ENCODE measurements around the gene SYNDIG1L.
"Not testable (repeated sequence)": the region's sequence is repeated elsewhere in the genome, so short reads cannot be mapped to it uniquely, and the experiment has no call there.

Gene SYNDIG1L

GRCh38 chr14:74426202-74426582 is at the start of gene SYNDIG1L:
Gene SYNDIG1L, minus strand, starts transcription at chr14:74426210. Its CDS starts 16,466 bp downstream, at chr14:74409744.
- no peak for DNase-seq

DNA sequence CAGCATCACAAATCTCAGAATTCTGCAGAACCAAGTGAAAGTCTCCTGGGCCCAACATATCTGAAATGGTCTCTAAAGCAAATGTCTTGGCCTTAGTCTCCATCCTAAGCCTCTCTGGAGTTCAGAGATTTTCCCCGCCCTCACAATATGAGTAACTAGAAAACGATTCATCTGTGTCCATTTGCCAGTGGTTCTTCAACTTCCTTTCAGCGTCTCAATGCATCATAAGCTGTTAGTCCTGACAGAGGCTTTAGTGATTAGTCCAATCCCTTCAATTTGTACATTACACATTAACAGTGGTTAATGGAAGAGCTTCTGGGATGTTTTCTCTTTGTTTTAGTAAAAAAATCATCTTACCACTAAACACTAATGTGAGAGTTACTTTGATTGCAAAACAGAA is 49.7 kb upstream of the SYNDIG1L start:
- DNase-seq: no peak

DNA sequence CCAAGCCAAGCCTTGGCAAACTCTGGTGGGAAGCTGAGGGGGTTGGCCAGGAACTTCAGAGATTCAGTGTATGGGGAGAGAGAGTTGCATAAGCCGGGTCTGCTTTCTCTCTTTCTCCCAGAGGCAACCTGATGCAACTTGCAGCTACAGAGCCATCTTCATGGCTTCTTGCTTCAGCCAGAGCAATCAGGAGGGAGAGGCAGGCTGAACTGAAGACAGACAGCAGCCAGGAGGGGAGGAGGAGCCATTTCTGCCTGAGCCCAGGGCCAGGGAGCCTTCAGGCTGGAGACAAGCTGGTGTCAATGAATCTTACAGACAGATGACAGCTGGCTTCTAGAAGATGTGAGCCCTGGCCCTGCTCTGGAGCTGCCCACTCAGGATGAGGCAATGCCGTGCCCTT is 48.4 kb upstream of the SYNDIG1L start:
- DNase-seq: no peak

DNA sequence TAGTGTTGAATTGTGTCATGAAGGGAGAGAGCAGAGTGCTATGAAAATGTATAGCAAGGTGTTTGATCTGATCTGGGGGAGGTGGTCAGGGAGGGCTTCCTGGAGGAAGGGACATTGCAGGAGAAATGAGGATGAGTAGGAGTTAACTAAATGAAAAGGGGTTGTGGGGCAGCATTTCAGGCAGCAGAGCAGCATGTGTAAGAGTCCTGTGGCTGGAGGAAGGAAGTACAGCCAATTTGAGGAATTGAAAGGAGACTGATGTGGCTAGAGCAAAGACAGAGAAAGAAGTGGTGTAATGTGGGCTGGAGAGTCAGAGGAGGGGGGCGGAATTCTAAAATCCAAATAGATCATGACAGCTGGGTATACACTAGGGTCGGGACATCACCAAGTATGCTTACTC is 46.6 kb upstream of the SYNDIG1L start:
- DNase-seq: no peak

- DNase-seq: no peak
These were observed 43.8 kb upstream of the SYNDIG1L start for GRCh38 chr14:74469548-74470518.

GRCh38 chr14:74468513-74468912 is 42.5 kb upstream of the SYNDIG1L start:
- DNase-seq: no peak

DNA sequence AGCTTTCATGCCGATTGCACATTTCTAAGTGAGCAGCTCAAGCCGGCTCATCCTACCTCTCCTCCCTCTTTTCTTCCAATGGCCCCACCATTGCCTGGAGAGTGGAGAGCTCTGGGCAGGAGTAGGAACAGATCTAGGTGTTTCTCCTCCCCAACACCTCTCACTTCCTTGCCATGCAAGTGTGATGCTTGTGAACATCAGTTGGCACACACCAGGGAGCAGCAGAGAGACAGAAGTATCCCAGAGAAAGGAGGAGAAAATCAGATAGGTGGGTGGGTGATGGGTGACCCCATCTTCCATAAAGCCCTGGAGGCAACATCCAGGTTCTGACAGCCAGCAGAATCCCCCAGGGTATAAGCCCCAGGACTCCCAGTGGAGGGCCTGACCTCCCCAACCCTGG is 39.3 kb upstream of the SYNDIG1L start:
- no peak for DNase-seq

DNA sequence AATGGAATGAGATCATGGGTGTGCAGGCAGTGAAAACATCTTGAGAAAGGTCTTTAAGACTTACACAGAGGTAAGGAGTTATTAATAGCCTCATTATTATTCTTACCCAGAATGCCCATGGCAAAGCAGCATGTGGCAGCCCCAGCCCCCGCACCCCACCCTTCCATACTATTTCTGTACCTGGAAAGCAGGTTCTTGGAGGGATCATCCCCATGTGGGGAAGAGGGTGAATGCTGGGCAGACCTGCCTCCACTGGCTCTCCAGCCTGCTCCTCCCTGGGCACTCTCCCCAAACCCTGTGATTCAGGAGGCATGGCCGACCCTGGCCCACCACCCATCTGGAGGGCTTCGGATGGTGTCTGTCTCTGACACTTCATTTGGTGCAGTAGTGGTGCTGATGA is 38.8 kb upstream of the SYNDIG1L start:
- DNase-seq: no peak

DNA sequence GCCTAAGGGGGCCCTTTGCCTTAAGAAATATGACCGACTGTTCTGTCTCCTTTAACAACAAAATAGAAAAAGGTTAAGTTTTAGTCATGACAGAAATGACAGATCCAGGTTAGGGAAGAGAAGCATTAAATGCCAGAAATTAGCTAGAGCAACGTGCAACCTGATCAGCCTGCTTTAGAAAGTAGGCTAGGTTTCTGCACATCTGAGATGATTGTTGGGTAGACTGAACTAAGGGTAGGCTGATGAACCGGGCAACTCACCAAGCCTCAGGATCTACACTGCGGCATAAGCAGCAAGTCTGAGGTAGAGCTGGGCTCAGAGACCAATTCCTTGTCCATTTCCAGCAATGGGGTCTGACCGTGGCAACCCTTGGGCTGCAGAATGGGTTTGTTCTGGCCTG is 37.7 kb upstream of the SYNDIG1L start:
- no peak for DNase-seq

GRCh38 chr14:74462993-74463392 is 37.0 kb upstream of the SYNDIG1L start:
- no peak for DNase-seq

- no peak for DNase-seq
These were observed 34.0 kb upstream of the SYNDIG1L start for GRCh38 chr14:74459976-74460375.

GRCh38 chr14:74459289-74459946 is 33.4 kb upstream of the SYNDIG1L start:
- peak; percentile 26 for DNase-seq

DNA sequence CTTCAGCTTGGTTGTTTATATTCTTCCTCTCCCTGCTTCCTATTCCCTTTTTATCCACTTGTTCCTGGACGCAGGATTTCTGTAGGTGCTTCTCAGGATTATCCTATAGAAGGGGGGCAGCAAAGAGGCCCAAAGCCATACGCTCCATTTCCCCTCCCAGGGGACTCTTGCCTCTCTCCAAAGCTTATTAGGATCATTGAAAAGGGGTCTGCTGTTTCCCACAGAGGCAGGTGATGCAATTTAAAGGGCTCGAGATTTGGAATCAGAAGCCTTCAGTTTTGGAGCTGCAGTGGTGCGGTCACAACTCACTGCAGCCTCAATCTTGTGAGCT is 31.5 kb upstream of the SYNDIG1L start:
- no peak for DNase-seq

- DNase-seq: no peak
These were observed 30.9 kb upstream of the SYNDIG1L start for GRCh38 chr14:74456684-74457564.

- DNase-seq: not testable (repeated sequence)
These were observed 28.4 kb upstream of the SYNDIG1L start for GRCh38 chr14:74454397-74454796.

GRCh38 chr14:74444866-74445265 is 18.9 kb upstream of the SYNDIG1L start:
- DNase-seq: no peak

DNA sequence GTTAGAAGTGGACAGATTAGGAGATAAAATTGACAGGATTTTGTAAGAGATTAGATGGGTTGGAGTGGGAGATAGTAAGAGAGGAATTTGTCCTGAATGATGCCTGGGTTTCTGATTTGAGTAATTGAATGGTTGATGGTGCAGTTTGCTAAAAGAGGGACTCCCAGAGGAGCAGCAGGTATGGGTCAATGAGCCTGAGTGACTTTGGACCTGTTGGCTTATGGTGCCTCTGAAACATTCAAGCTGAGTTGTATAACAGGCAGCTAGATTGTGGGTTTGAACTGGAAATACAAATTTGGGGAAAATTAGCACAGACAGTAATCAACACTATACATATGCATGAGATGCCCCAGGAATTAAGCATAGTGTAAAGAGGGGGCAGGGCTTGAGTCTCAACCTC is 16.7 kb upstream of the SYNDIG1L start:
- DNase-seq: no peak

GRCh38 chr14:74441113-74441512 is 15.1 kb upstream of the SYNDIG1L start:
- no peak for DNase-seq

DNA sequence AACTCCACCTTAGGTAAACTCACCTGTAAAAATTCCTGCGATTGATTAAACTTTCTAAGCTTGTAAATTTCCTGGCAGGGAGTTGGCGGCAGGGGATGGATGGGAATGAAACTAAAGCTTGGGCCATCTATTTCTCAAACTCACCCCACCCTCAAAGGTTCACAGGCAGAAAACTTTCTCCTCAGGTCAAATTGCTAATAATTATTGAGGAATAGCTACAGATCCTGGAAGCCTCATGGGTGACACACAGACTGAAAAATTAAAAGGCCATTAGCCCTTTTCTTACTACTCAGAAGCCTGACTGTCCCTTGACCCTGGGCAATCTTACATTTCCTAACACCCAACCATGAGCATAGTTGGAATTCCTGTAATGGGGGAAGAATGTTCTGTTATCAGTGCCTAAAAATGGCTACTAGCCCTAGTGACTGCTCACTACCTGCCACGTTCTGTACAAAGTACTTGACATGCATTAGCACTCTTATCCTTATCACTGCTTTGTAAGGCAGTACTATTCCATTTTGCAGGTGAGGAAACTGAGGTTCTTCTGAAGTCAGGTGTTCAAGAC is 12.4 kb upstream of the SYNDIG1L start:
- DNase-seq: no peak

DNA sequence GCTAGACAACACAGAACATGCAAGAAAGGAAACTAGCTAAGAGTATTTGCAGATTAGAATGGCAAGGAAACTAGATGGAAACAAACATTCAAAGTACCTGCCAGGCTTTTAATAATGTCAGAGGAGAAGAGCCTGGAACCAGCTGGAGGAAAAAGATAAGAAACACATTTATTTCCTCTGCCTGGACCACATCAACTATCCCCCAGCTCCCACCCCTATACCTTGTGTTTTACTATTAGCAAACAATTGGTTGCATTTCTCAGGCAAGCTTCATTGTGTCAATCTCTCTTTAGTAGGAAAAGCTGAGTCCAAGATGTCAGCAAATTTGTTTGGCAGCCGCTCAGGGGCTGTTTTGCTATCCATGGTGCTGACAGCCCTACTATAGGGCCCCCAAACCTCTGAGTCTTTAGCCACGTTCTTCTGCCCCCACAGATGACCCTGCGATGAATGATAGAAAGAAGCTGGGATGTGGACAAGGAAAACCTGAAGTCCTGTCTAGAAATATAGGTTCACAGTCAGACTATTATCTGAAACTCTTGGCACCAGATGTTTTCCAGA is 11.6 kb upstream of the SYNDIG1L start:
- no peak for DNase-seq

DNA sequence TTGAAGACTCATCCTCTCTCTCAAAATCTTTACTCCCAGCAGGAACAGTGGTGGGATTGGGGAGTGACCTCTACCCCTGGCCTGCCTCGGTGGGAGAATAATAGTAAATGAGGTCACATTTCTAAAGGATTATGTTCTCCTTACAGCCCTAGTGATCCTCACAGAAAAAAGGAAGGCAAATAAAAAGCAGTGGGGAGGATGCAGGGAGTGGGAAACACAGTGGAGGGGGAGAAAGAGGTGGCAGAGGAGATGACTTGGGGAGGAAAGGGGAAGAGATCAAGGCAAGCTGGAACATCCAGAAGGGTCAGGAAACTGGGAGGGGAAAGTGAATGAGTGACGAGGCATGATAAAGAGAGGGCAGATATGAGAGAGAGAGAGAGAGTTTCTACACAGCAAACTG is 8.3 kb upstream of the SYNDIG1L start:
- no peak for DNase-seq

- DNase-seq: no peak
These were observed 4.0 kb upstream of the SYNDIG1L start for GRCh38 chr14:74429991-74430390.

DNA sequence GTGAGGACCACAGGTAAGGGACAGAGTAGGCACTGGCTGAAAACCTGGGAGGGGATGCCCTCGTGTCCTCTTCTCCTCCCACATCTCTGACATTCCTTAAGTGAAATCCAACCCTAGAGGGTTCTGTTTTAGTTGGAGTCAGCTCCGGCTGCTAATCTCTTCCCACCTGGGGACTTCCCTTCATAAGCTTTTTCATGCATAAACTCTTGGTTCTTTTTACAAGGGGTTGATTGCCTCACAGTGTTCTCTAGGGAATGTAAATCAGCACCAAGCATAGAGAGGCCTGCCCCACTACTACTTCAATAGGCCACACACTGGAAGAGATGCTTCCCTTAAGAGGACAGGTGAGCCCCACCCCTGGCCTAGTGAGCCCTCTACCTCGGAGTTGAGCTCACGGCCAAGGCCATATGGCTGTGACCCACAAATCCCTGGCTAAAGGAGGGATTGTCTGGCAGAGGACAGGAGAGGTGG is 3.2 kb upstream of the SYNDIG1L start:
- no peak for DNase-seq

Measured in NCI-H1694 (cell line).